CD4-positive, alpha-beta T cell treated with Interleukin-15 for 4 hours (primary cell): ENCODE results near the gene TREML4.

Experiments used
- DNase-seq: peaks from one replicate; pipeline ENCODE4 v3.0.0-alpha.2; 2020; ENCODE audit warnings: low spot score

TREML4 gene

GRCh38 chr6:41288030-41288753, 60.0 kb downstream of the TREML4 start:
- DNase-seq: no peak
